Measurements from ENCODE around the gene ME1.

DNA sequence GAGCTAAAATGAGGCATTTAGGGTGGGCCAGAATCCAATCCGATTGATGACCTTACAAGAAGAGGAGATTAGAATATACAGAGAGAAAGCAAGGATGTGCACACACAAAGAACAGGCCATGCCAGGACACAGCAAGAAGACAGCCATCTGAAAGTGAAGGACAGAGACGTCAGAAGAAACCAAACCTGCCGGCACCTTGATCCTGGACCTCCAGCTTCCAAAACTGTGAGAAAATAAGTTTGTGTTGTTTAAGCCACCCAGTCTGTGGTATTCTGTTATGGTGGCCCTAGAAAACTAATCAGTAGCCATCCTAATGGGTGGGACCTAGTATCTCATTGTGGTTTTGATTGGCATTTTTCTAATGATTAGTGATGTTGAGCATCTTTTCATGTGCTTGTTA, 39.7 kb upstream of the ME1 start:
- TF ChIP-seq POLR2AphosphoS5 (IDR thresholded peaks at IDR 0.05; ENCODE audit: low read depth, low read length) (no peak), REST (IDR thresholded peaks at IDR 0.05; ENCODE audit: insufficient read depth in 1 of 2, low read depth in 2 of 2, low read length in 2 of 2) (no peak), SIN3A (IDR thresholded peaks at IDR 0.05; ENCODE audit: borderline replicate concordance, insufficient read depth, low read length) (no peak), TAF1 (IDR thresholded peaks at IDR 0.05; ENCODE audit: borderline replicate concordance, insufficient read depth, low read length) (no peak)
